IPS-15b (cell line): ENCODE data around the gene IGFALS.

ENCODE experiments used
- H3K27me3 ChIP-seq: one replicate; pipeline ENCODE4 v1.6.1; 2013; ENCODE audit warnings: low read length; ENCODE audit not compliant: control insufficient read depth, insufficient read depth
- H3K36me3 ChIP-seq: one replicate; pipeline ENCODE4 v1.6.1; 2013; ENCODE audit warnings: low read length; ENCODE audit not compliant: control insufficient read depth, insufficient read depth
- H3K4me1 ChIP-seq: one replicate; pipeline ENCODE4 v1.6.1; 2013; ENCODE audit warnings: mild to moderate bottlenecking, low read length; ENCODE audit not compliant: control insufficient read depth, insufficient read depth
- H3K4me3 ChIP-seq: one replicate; pipeline ENCODE4 v1.5.1; 2013; ENCODE audit warnings: low read depth, low read length
- H3K9ac ChIP-seq: one replicate; pipeline ENCODE4 v1.6.1; 2013; ENCODE audit warnings: low read depth, mild to moderate bottlenecking, low read length
- H3K9me3 ChIP-seq: one replicate; pipeline ENCODE4 v1.6.1; 2013; ENCODE audit warnings: mild to moderate bottlenecking, low read length; ENCODE audit not compliant: control insufficient read depth, insufficient read depth

IGFALS gene

DNA sequence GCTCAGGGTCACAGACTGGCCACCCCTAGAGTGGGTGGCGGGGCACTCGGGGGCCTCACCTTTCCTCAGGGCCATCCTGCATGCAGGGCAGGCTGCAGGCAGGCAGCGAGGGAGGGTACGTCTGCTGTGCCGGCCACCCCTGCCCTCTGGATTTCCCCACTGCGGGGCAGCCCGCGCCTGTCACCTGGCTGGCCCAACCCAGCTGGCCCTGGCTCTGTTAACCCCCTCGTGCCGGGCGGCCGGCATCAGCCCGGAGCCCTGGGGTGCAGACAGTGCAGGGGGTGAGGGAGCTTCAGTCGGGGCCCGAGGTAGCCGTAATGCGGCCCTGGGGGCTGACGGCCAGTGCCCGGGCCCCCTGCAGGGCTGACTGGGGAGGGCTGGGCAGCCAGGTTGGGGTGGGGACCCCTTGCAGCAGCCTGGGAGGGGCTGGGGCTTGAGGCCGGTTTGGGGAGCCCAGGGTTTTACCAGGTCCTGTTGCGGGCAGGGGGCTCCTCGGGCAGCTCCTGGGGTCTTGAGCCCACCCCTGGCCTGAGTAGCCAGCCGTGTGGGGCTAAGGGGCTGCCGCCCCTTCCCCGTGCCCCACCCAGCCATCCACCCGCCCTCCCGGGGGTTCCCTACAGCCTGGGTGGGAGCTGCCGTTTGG, at the start of gene IGFALS:
IGFALS (minus strand) TSS at position 128 of the 643 bp plus-strand sequence; CDS start at position 75, 53 bp downstream.
- Histone ChIP-seq H3K27me3 (no peaks in the 10 kb centered on the region), H3K36me3 (peaks cover 21% of the 10 kb centered on the region), H3K9me3 (no peaks in the 10 kb centered on the region), H3K4me1 (no peaks in the 10 kb centered on the region), H3K9ac (no peak within 1 kb of the TSS), H3K4me3 (no peak within 1 kb of the TSS)

DNA sequence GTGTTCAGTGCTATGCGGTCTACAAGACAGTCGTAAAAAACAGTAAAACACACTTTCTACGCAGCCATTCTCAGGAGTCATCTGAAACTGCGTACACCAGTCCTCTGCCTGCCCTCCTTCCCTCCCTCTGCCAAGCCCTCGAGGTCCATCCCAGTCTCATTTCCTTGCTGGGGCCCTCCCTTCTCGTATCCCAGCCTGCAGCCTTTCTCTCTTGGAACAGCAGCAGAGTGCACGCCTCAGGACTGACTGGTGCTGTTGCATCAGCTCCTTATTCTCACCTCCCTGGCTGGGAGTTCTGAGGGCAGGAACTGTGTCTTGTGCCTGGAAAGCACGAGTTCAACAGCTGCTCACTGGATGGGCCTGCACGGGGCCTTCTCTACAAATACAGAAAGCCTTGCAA, 46.0 kb upstream of the IGFALS start:
- H3K9me3 ChIP-seq, result no peaks in the 10 kb centered on the region
- no peak overlapping the region for H3K9ac ChIP-seq
- no peaks in the 10 kb centered on the region for H3K4me1 ChIP-seq
- H3K4me3 ChIP-seq, result no peak overlapping the region
- H3K27me3 ChIP-seq, result peaks cover 3% of the 10 kb centered on the region
- no peaks in the 10 kb centered on the region for H3K36me3 ChIP-seq

DNA sequence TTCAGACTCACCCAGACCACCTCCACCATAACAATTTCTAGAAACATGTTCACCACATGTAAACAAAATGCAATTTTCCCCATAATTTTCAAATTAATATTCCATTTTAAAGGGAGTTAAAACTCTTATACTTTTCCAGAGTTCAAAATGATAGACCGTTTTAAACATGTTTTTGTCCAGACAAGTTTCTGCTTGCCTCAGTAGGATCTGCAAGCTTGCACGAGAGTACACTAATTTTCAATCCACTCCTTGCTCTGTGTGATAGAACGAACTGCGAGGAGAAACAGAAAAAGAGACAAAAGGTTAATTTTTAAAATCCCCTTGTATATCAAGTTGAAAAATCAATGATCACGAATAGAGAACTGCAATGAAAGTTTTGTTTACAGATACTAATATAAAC, 40.6 kb upstream of the IGFALS start:
- H3K4me1 ChIP-seq, result no peaks in the 10 kb centered on the region
- H3K36me3 ChIP-seq, result no peaks in the 10 kb centered on the region
- no peaks in the 10 kb centered on the region for H3K9me3 ChIP-seq
- H3K4me3 ChIP-seq, result no peak overlapping the region
- no peak overlapping the region for H3K9ac ChIP-seq
- peaks cover 3% of the 10 kb centered on the region for H3K27me3 ChIP-seq

DNA sequence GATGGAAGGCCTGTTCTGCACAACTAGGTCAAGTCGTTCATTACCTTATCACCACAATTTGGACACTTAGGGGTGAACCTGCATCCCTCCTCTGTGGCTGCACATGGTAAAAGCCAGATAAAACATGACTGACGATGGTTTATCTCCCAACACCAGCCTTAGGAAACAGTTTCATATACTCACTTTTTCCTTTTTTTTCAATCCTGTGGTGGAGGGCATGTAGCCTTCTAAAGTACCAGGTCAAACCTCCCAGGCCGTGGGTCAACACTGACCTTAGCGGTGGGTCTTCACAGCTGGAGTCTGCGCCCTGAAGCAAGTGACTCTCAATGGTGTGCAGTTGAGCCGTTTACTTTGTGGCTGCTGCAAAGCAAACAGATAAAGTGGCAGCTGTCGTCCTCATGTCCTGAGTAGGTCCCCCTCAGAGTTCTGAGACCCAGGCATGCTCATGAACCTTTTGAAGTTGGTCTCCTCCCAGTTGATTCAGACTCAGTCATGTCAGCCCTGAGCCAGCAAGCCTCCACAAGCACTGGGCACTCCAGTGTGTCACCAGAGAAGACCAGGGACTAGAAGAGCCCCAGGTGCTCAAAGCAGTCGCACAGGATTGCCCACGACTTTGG, 39.4 kb upstream of the IGFALS start:
- Histone ChIP-seq H3K9ac (no peak overlapping the region), H3K4me1 (peaks cover 6% of the 10 kb centered on the region), H3K36me3 (no peaks in the 10 kb centered on the region), H3K4me3 (no peak overlapping the region), H3K9me3 (no peaks in the 10 kb centered on the region), H3K27me3 (peaks cover 3% of the 10 kb centered on the region)

DNA sequence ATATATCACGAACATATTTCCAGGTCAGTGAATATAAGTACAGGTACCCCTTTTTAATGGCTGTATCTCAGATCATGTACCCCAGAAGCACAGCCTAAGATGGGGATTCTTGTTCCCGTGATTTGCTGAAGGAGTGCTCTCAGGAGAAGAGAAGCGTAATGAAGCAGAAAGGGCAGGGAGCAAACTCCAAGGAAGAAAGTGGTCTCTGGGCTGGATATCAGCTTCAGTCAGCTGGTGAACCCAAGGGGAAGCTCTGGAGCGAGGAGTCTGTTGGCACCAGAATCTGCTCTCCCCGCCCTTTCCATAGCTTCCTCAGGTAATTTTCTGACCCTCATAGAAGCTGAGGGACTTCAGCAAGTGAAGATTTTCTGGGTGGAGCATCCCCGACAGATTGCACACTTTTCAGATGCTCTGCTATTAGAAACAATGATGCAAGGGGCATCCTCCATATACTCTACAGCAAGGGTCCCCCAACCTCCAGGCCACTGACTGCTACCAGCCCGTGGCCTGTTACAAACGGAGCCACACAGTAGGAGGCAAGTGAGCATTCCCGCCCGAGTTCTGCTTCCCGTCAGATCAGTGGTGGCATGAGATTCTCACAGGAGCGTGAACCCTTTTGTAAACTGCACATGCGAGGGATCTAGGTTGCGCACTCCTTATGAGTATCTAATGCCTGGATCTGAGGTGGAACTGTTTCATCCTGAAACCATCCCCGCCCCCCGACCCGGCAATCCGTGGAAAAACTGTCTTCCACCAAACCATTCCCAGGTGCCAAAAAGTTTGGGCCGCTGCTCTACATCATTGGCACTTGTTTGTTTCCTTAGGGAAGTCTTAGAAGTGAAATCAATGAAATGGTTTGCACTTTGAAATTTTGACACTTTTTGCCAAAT, 37.9 kb upstream of the IGFALS start:
- peaks cover 6% of the 10 kb centered on the region for H3K4me1 ChIP-seq
- H3K4me3 ChIP-seq, result no peak overlapping the region
- H3K27me3 ChIP-seq, result no peaks in the 10 kb centered on the region
- no peaks in the 10 kb centered on the region for H3K36me3 ChIP-seq
- H3K9me3 ChIP-seq, result no peaks in the 10 kb centered on the region
- no peak overlapping the region for H3K9ac ChIP-seq

DNA sequence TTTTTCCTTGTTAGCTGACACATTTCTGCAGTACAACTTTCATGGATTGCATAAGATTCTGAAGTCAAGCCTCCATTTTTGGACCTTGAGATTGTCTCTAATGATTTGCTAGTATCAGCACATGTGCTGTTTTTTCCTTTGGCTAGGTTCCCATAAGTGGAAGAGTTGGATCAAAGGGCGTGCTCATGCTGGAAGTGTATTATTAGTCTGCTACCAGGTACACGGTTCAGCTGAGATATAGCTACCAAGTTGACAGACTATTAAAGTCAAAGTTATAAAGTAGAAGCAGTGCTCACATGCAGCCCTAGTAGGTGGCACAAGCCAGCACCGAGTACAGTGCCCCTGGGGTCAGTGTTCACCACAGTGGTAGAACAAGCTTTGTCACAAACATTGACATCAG, 36.7 kb upstream of the IGFALS start:
- Histone ChIP-seq H3K9ac (no peak overlapping the region), H3K36me3 (no peaks in the 10 kb centered on the region), H3K4me3 (no peak overlapping the region), H3K27me3 (peaks cover 3% of the 10 kb centered on the region), H3K4me1 (peaks cover 6% of the 10 kb centered on the region), H3K9me3 (no peaks in the 10 kb centered on the region)

DNA sequence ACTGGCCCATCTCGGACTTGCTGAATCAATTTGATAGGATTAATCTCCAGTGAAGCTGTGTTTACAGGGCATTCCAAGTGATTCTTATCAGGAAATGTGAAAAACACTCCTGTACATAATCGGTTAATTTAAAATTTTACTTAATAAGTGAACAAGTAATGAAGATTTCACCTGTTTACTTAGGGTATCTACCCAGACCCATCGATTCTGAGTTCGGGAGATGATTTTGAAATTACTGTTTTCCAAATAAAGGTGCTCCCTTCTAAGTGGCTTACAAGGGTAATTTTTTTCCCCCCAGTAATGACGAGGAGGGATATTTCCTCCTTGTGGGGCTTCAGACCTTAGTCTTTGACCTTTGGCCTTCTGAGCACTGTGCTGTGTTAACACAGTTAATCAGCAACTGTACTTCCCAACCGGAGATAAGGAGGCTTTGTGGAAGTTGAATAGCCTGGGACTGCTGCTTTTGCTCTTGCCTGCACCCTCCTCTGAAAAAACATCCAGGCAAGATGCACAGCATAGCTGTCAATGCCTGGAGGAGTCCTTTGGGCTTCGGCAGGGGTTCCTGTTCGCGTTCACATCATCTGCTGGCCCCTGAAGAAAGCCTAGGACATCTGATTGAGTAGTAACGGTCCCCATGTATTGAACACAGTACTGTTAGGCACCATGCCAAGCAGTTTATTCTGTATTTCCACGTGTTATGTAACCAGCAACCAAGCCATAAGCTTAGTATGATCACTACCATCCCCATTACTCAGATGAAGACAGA, 35.3 kb upstream of the IGFALS start:
- no peaks in the 10 kb centered on the region for H3K36me3 ChIP-seq
- H3K9ac ChIP-seq, result no peak overlapping the region
- no peaks in the 10 kb centered on the region for H3K9me3 ChIP-seq
- H3K27me3 ChIP-seq, result peaks cover 5% of the 10 kb centered on the region
- peaks cover 6% of the 10 kb centered on the region for H3K4me1 ChIP-seq
- peak overlapping the region; percentile 8 for H3K4me3 ChIP-seq

DNA sequence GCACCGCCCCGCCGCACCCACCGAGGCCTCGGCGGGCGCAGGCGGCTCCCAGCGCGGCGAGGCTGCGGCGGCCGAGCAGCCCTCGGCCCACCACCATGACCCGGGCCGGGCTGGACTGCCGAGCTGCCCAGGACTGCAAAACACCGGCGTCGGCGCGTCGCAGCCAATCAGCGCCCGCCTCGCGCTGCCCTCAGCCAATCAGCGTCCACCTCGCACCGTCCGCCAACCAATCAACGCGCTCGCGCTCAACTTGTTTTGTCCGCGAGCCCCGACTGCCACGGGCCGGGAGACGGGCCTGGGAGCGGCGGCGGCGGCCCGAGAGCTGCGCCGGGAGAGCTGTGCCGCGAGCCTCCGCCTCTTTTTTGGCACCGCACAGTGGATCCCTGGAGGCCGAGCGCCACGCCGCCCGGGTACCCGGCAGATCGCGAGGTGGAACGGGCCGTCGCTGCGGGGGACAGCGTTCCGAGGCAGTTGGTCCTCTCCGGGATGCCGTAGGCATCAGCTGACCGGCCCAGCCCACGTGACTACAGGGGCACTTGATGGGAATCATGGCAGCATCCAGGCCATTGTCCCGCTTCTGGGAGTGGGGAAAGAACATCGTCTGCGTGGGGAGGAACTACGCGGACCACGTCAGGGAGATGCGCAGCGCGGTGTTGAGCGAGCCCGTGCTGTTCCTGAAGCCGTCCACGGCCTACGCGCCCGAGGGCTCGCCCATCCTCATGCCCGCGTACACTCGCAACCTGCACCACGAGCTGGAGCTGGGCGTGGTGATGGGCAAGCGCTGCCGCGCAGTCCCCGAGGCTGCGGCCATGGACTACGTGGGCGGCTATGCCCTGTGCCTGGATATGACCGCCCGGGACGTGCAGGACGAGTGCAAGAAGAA, 33.4 kb upstream of the IGFALS start, which contains the start of the genes FAHD1 and HAGH:
FAHD1 (plus strand) TSS at position 516 of the 883 bp plus-strand sequence; CDS start at position 549, 33 bp downstream.
HAGH (minus strand) TSS at position 135 of the 883 bp plus-strand sequence; CDS start at position 97, 38 bp downstream.
- Histone ChIP-seq H3K9ac (peak within 1 kb of the TSS; percentile 85), H3K4me3 (peak within 1 kb of the TSS; percentile 99), H3K27me3 (peaks cover 5% of the 10 kb centered on the region), H3K4me1 (peaks cover 6% of the 10 kb centered on the region), H3K9me3 (no peaks in the 10 kb centered on the region), H3K36me3 (no peaks in the 10 kb centered on the region)

DNA sequence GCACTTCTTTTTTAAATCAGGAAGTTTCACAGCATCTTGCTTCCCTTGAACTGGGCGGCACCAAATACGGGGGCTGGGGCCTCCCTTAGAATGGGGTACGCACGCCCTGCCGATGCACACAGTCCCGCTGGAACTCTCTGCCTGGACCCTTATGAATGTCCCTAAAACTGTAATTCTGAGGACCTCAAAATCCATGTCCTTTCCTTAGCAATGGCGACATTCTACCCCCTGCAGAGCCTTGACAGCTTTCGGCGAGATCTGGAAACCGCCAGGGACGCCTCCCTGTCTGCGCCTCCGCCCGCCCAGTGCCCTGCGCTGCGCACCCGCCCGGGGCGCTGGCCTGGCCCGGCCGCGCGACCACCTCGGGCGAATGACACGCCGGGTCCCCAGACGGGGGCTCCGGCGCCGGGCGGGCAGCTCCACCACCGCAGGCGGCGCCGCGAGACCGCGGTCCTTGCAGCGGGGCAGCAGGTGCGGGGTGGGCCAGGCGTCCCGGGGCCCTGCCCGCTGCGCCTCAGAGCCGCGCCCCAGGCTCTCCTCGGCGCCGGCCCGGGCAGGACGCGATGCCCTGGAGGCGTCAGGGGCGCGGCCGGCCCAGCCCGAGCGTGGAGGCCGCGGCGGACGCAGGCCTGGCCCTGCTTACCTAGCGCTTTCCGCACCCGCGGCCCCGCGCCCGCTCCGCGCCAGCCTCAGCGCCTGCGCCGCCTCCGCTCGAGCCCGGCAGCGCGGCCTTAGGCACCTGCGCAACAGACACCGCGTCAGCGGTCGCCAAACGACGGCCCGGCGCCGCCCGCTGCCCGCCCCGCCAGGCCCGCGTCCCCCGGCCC, 32.6 kb upstream of the IGFALS start:
- H3K9me3 ChIP-seq, result no peaks in the 10 kb centered on the region
- H3K4me3 ChIP-seq, result peak overlapping the region; percentile 59
- no peak overlapping the region for H3K9ac ChIP-seq

DNA sequence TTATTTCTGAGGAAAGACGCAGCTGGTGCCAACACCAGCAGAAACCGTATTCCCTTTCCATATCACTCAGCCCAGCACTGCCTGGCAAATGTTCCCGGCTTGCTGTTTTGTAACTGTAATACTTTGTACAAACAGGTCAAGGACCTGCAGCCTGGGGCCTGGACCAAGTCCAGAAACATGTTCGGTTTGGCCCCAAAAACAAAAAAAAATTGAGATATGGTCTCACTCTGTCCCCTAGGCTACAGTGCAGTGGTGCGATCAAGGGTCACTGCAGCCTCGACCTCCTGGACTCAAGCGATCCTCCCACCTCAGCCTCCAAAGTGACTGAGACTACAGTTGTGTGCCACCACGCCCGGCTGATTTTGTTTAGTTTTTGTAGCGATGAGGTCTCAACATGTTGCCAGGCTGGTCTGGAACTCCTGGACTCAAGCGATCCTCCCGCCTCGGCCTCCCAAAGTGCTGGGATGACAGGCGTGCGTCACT, 31.9 kb upstream of the IGFALS start:
- no peaks in the 10 kb centered on the region for H3K36me3 ChIP-seq
- peaks cover 5% of the 10 kb centered on the region for H3K27me3 ChIP-seq
- H3K4me1 ChIP-seq, result peaks cover 6% of the 10 kb centered on the region
- no peak overlapping the region for H3K9ac ChIP-seq
- no peaks in the 10 kb centered on the region for H3K9me3 ChIP-seq
- peak overlapping the region; percentile 59 for H3K4me3 ChIP-seq

More for the DNA sequence above, 32.6 kb upstream of the IGFALS start:
- H3K36me3 ChIP-seq, result no peaks in the 10 kb centered on the region
- H3K27me3 ChIP-seq, result peaks cover 5% of the 10 kb centered on the region
- peaks cover 6% of the 10 kb centered on the region for H3K4me1 ChIP-seq
